Activated T-helper 17 cell treated with anti-CD3 and anti-CD28 coated beads, Interleukin-2, amount 50 U/mL, for 72 hours (primary cell): ENCODE measurements around the gene SEC14L6. TPM values are rescaled to one million over a fixed set of nuclear protein-coding genes. Genes with fewer than 3 reads are reported as not detected.

Source experiments
- ATAC-seq: fragments of 150-1000 bp; cut with Tn5 transposase; replicated peaks from 2 replicates; pipeline ENCODE4 v1.10.0; 2021; ENCODE audit warnings: mild to moderate bottlenecking, moderate library complexity
- H3K27ac Mint-ChIP-seq: one replicate; pipeline ENCODE4 v1.8.0; 2022; ENCODE audit warnings: mixed read lengths
- H3K27me3 Mint-ChIP-seq: one replicate; pipeline ENCODE4 v1.8.0; 2022; ENCODE audit warnings: mixed read lengths
- H3K36me3 Mint-ChIP-seq: one replicate; pipeline ENCODE4 v1.8.0; 2022; ENCODE audit warnings: low read depth, mild to moderate bottlenecking, mixed read lengths
- H3K4me1 Mint-ChIP-seq: one replicate; pipeline ENCODE4 v1.8.0; 2022; ENCODE audit warnings: mixed read lengths
- H3K4me3 Mint-ChIP-seq: one replicate; pipeline ENCODE4 v1.8.0; 2022; ENCODE audit warnings: mild to moderate bottlenecking, mixed read lengths
- H3K9me3 Mint-ChIP-seq: one replicate; pipeline ENCODE4 v1.8.0; 2022; ENCODE audit warnings: mixed read lengths
- total RNA-seq, 2 donors: library from RNA; stranded (reverse); gene quantifications; one replicate each; pipeline ENCODE4 v1.2.3, GENCODE V29; 2022

SEC14L6 gene
- total RNA-seq, 2 donors from 2014 or later = not detected

DNA sequence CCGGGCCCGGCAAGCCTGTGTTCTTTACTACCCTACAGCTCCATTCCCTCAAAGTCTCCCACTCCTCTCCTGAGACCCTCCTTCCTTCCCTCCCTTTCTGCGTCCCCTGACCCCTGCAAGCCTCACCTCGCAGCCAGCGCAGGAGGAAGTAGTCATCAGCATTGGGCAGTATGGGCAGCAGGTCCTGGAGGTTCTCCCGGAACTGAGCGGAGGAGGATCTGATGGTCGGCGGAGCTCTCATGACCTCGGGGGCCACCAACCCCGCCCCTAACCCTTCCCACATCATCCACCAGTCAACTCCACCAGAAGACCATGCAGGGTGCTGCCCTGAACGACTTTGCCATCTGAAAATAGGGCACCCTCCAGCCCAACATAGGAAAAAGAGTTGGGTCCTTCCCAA lies 43.0 kb downstream of the SEC14L6 start:
- ATAC-seq = no peak
- no peak overlapping the region for H3K27ac Mint-ChIP-seq
- H3K36me3 Mint-ChIP-seq = no peaks in the 10 kb centered on the region
- no peak overlapping the region for H3K4me3 Mint-ChIP-seq
- no peaks in the 10 kb centered on the region for H3K4me1 Mint-ChIP-seq
- no peaks in the 10 kb centered on the region for H3K9me3 Mint-ChIP-seq
- H3K27me3 Mint-ChIP-seq = peaks cover 15% of the 10 kb centered on the region

DNA sequence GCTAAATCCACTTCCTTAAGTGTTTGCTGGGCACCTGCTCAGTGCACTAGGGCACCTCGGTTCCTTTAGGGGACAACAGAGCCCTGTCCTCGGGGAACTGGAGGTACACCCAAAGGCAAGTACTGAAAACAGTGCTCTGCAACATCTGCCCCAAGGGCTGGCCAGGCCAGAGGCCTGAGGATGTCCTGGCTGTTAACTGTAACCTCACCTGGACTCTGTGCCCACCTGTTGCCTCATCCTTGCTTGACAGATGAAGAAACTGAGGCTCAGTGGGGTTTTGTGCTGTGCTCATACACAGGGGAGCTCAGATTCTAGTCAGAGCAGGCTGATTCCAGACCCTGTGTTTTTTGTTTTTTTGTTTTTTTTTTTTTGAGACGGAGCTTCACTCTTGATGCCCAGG lies 43.6 kb downstream of the SEC14L6 start:
- no peak for ATAC-seq
- Mint-ChIP-seq H3K4me1 (no peaks in the 10 kb centered on the region), H3K27ac (no peak overlapping the region), H3K9me3 (no peaks in the 10 kb centered on the region), H3K4me3 (no peak overlapping the region), H3K36me3 (no peaks in the 10 kb centered on the region), H3K27me3 (peaks cover 15% of the 10 kb centered on the region)

DNA sequence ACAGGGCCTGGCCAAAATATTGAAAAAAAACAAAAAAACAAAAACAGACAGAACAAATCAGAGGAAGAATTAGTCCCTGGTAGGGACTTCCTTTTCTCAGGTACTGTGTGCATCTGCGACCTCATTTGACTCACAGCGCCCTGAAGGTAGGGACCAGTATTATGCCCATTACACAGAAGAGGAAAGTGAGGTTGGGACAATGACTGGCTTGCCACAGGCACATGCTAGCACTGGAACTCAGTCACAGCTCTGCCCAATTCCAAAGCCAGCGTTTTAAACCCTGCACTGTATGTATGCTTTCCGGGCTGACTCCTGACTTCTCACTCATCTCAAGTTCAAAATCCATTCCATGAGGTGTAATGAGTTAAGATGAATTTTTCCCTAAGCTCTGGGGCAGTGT lies 44.4 kb downstream of the SEC14L6 start:
- Mint-ChIP-seq H3K27ac (no peak overlapping the region), H3K9me3 (no peaks in the 10 kb centered on the region), H3K4me3 (no peak overlapping the region), H3K4me1 (no peaks in the 10 kb centered on the region), H3K36me3 (no peaks in the 10 kb centered on the region), H3K27me3 (peaks cover 15% of the 10 kb centered on the region)
- ATAC-seq = no peak

DNA sequence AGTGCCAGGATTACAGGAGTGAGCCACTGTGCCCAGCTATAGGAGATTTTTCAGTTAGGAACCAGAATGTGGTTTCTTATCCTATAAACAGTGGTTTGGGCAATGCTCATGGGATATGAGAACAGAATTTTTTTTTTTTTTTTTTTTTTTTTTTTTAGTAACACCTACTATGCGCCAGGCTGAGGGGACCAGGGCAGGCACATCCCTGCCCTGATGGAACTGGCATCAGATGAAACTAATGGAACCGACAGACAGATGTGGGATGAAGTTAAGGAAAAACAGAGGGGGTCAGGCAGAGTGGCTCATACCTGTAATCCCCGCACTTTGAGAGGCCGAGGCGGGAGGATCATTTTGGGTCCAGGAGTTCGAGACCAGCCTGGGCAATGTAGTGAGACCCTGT lies 45.9 kb downstream of the SEC14L6 start:
- Mint-ChIP-seq H3K4me1 (no peaks in the 10 kb centered on the region), H3K9me3 (no peaks in the 10 kb centered on the region), H3K36me3 (no peaks in the 10 kb centered on the region), H3K4me3 (no peak overlapping the region), H3K27ac (no peak overlapping the region), H3K27me3 (peaks cover 11% of the 10 kb centered on the region)
- no peak for ATAC-seq

DNA sequence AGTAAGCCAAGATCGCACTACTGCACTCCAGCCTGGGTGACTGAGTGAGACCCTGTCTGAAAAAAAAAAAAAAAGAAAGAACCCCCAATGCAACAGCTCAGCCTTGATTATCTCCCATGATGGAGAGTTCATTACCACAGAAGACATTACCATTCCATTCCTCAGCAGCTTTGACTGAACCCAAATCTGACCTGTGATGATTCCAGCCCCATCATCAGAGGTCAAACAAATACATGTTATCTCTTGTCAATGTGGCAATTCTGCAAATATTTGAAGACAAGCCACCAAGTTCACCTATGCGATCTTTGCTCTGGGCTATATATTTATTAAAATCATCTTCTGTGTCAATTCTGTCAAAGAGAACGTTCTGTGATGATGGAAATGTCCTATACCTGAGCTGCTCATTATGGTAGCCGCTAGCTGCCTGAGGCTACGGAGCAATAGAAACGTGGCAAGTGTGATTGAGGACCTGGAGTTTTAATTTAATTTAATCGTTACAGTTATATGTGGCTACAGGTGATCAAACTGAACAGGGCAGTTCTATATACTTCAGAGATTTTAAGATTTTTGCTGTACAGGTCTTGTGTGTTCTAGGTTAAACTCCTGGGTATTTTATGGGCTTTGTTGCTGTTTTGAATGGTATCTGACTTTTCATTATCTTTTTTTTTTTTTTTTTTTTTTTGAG lies 48.9 kb downstream of the SEC14L6 start:
- Mint-ChIP-seq H3K27me3 (peaks cover 3% of the 10 kb centered on the region), H3K36me3 (no peaks in the 10 kb centered on the region), H3K4me1 (no peaks in the 10 kb centered on the region), H3K9me3 (no peaks in the 10 kb centered on the region), H3K27ac (no peak overlapping the region), H3K4me3 (no peak overlapping the region)
- no peak for ATAC-seq

DNA sequence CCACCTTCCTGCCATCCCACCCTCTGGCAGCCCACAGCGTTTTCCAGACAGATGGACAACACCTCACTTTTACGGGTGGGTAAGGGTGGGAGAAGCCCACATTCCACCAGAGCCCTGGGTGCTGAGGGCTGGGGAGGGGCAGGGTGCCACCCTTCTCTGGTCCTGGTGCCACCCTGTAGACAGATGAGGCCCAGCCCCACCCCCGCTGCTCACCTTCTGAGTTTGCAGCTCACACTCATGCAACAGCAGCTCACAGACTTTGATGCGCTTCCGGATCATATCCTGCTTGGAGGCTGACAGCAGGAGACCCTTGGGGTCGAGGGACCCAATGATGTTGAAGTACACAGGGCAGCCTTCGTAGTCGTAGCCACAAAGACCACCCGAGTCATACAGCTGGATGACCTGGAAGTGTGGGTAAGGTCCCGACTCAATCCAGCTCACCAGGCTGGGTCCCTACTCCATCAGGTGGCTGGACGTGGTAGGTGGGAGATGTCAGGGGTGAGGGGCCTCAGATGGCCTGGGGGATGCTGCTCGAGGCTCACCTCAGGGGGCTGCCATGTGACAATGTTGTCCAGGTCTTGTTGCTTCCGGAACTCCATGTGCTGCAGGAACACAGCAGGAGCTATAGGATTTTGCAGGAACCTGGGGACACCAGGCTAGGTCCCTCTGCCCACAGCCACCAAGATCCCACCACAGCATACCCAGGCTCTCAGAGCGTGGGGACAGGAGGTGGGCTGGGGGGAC lies 51.3 kb downstream of the SEC14L6 start:
- no peak overlapping the region for H3K27ac Mint-ChIP-seq
- no peaks in the 10 kb centered on the region for H3K4me1 Mint-ChIP-seq
- no peak overlapping the region for H3K4me3 Mint-ChIP-seq
- H3K36me3 Mint-ChIP-seq = no peaks in the 10 kb centered on the region
- no peak for ATAC-seq
- H3K27me3 Mint-ChIP-seq = peaks cover 8% of the 10 kb centered on the region
- no peaks in the 10 kb centered on the region for H3K9me3 Mint-ChIP-seq

DNA sequence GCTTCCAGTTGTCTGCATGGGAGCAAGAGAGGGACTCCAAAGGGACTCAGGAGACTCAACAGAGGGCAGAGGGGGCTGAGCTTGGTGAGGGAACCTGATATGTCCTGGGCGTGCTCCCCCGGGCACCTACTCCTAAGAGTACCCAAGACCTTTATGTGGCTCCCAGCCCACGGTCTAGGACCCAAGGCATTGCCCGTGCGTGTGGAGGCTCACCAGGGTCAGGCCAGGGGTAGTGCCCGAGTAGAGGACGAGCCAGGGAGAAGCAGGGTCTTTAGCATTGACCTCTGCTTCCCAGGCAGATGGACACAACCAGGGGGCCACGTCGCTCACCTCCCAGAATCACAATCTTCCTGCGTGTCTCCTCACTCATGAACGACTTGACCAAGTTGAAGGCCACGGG lies 54.4 kb downstream of the SEC14L6 start:
- no peak overlapping the region for H3K27ac Mint-ChIP-seq
- peaks cover 8% of the 10 kb centered on the region for H3K27me3 Mint-ChIP-seq
- no peaks in the 10 kb centered on the region for H3K9me3 Mint-ChIP-seq
- H3K4me3 Mint-ChIP-seq = no peak overlapping the region
- no peaks in the 10 kb centered on the region for H3K4me1 Mint-ChIP-seq
- H3K36me3 Mint-ChIP-seq = no peaks in the 10 kb centered on the region
- ATAC-seq = no peak

DNA sequence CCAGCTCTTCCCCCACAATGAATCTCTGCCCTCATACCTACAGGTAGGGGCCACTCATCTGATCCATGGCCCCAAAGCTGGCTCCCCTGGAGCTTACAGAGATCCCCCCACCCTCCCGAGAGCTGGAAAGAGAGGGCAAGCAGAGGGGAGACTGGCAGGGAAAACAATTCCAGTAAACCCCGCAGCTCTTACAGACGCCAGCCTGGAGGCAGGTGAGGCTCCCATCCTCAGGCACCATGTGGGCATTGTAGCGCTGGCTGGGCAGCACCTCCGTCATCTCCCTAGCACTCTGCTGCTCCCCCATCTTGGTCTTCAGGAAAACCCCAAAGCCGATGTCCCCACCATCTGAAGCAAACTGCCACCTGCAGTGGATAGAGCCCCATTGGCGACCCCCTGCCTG lies 55.2 kb downstream of the SEC14L6 start:
- Mint-ChIP-seq H3K4me1 (no peaks in the 10 kb centered on the region), H3K27me3 (peaks cover 8% of the 10 kb centered on the region), H3K9me3 (no peaks in the 10 kb centered on the region), H3K36me3 (no peaks in the 10 kb centered on the region), H3K4me3 (no peak overlapping the region), H3K27ac (no peak overlapping the region)
- ATAC-seq = no peak

DNA sequence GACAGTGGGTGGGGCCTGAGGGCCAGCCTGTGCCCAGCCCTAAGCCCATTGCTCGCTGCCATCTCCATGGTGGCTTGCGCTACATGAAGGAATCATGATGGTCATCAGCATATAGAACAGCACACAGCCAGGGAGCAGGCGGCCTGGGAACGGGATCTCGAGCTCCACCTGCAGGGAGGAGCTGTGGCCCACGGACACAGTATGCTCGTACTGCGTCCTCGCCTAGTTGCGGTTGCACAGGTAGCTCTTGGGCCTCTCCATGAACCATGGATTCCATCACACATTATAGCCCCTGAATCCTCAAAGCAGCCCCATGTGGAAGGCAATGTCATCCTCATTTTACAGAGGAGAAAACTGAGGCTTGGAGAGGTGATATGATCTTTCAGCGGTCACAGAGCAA lies 56.1 kb downstream of the SEC14L6 start:
- peaks cover 8% of the 10 kb centered on the region for H3K27me3 Mint-ChIP-seq
- H3K9me3 Mint-ChIP-seq = no peaks in the 10 kb centered on the region
- no peak overlapping the region for H3K4me3 Mint-ChIP-seq
- no peaks in the 10 kb centered on the region for H3K36me3 Mint-ChIP-seq
- H3K4me1 Mint-ChIP-seq = no peaks in the 10 kb centered on the region
- no peak overlapping the region for H3K27ac Mint-ChIP-seq
- ATAC-seq = no peak

DNA sequence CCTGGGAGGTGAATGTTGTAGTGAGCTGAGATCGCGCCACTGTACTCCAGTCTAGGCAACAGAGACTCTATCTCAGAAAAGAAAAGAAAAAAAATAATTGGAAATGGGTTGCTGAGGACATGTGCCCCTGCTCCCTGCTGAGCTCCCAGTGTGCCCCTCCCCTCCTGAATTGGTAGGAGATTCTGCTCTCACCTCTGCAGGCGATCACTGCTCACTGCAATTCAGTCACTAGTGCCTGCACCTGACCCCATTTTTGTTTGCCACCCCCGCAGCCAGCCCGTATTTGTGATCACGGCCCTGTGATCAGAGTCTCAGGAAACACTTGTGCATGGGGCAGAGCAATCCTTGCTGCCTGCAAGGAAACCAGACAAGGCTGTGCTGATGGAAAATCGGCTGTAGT lies 58.4 kb downstream of the SEC14L6 start:
- peaks cover 6% of the 10 kb centered on the region for H3K27me3 Mint-ChIP-seq
- no peaks in the 10 kb centered on the region for H3K4me1 Mint-ChIP-seq
- H3K9me3 Mint-ChIP-seq = no peaks in the 10 kb centered on the region
- no peaks in the 10 kb centered on the region for H3K36me3 Mint-ChIP-seq
- no peak overlapping the region for H3K27ac Mint-ChIP-seq
- no peak overlapping the region for H3K4me3 Mint-ChIP-seq
- no peak for ATAC-seq

DNA sequence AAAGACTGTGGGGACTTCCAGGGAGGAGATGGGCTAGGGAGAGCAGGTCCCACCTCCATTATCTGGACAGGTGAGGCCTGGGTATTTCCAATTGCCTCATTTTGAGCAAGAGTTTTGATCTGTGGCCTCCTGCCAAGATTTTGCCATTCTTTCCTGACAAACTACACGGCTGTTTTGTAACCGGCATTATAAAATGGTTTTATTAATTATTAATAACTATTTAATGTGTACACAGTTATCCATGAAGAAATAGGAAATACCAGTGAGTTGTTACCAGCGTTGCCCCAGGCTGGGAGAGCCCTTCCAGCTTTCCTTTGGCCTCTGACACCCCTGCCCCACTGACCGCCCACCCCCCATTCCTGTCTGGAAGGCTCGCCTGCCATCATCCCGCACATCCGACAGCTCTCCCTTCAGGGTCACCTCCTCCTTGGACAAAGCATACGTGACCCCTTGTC lies 59.9 kb downstream of the SEC14L6 start:
- ATAC-seq = no peak
- no peaks in the 10 kb centered on the region for H3K9me3 Mint-ChIP-seq
- no peak overlapping the region for H3K27ac Mint-ChIP-seq
- peaks cover 9% of the 10 kb centered on the region for H3K27me3 Mint-ChIP-seq
- no peaks in the 10 kb centered on the region for H3K36me3 Mint-ChIP-seq
- H3K4me3 Mint-ChIP-seq = no peak overlapping the region
- H3K4me1 Mint-ChIP-seq = no peaks in the 10 kb centered on the region

DNA sequence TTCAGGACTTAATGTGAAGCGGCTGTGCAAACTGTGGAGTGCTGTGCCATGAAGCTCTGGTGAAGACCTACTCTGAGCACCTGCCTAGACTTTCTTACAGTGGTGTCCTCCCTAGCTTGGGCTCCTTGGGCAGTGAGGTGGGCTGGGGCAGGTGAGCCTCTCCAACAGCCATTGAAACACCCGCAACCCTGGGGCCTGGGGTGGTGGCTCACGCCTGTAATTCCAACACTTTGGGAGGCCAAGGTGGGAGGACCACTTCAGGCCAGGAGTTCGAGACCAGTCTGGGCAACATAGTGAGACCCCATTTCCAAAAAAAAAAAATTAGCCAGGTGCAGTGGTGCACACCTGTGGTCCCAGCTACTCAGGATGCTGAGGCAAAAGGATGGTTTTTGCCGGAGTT lies 60.4 kb downstream of the SEC14L6 start:
- Mint-ChIP-seq H3K9me3 (no peaks in the 10 kb centered on the region), H3K27ac (no peak overlapping the region), H3K36me3 (no peaks in the 10 kb centered on the region), H3K27me3 (peaks cover 12% of the 10 kb centered on the region), H3K4me1 (no peaks in the 10 kb centered on the region), H3K4me3 (no peak overlapping the region)
- ATAC-seq = no peak

DNA sequence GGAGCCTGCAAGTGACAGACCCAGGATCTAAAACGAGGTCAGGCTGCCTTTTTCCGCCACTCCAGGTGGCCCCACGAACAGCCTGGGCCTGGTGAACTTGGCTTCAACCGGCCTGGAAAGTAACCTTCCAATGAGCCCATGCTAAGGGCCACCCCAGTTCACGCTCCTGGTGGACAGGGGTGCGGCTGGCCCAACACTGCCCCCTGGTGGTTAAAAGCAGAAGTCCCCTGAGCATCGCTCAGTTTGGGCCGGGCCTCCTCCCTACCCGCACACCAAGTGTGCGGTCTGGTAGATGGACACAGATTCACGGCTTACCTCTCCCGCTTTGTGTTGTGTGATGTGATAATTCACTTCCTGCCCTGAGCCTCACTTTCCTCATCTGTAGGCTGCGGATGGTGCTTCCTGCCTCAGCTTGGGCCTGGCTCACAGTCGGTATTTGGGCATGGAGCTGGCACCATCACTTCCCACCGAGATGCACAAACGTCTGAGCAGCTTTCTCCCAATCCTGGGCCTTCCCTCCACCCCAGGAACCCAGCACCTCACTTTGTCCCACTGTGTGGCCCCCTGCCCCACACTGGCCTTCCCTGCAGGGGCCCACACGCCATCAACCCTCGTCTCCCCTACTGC lies 61.1 kb downstream of the SEC14L6 start:
- H3K4me1 Mint-ChIP-seq = no peaks in the 10 kb centered on the region
- no peak overlapping the region for H3K27ac Mint-ChIP-seq
- no peaks in the 10 kb centered on the region for H3K36me3 Mint-ChIP-seq

DNA sequence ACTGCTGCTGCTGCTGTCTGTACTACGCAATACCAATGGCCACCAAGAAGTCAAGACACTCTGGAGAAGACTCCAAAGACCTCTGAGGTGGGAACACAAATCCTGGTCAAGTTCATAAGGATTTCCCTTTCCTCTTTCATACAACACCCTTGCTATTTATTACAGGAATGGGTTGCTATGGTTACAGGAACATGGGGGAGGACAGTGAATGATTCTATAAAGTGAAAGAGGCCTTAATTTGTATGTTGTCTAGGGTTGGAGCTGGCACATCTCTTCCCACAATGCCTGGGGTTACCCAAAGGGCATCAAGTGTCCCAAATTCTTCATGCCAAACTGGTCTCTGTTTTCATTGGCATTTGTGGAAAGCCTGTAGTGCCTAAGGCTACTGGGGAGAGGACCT lies 63.4 kb downstream of the SEC14L6 start:
- H3K36me3 Mint-ChIP-seq = no peaks in the 10 kb centered on the region
- peaks cover 7% of the 10 kb centered on the region for H3K27me3 Mint-ChIP-seq
- ATAC-seq = no peak
- H3K27ac Mint-ChIP-seq = no peak overlapping the region
- H3K4me1 Mint-ChIP-seq = no peaks in the 10 kb centered on the region
- H3K9me3 Mint-ChIP-seq = no peaks in the 10 kb centered on the region
- no peak overlapping the region for H3K4me3 Mint-ChIP-seq

More for the DNA sequence above, 61.1 kb downstream of the SEC14L6 start:
- ATAC-seq = peak; percentile 99
- peaks cover 7% of the 10 kb centered on the region for H3K27me3 Mint-ChIP-seq
- H3K4me3 Mint-ChIP-seq = no peak overlapping the region
- no peaks in the 10 kb centered on the region for H3K9me3 Mint-ChIP-seq

DNA sequence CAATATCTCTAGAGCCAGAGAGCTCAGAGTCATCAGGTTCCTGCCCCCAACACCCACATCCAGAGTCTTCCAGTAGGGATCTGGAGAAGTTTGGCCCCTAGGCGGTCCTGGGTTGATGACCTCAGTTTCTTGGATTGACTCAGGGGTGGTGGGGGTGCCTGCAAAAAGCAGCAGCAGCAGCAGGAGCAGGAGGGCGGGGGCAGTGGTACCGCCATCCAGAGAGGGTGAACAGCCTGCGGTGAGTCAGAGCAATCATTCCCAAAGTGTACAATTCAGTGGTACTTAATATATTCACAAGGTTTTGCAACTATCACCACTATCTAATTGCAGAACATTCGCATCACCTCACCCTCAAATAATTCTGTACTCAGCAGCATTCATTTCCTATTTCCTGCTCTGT lies 64.8 kb downstream of the SEC14L6 start:
- Mint-ChIP-seq H3K27ac (no peak overlapping the region), H3K27me3 (peaks cover 7% of the 10 kb centered on the region), H3K36me3 (no peaks in the 10 kb centered on the region), H3K4me3 (no peak overlapping the region), H3K9me3 (no peaks in the 10 kb centered on the region), H3K4me1 (no peaks in the 10 kb centered on the region)
- no peak for ATAC-seq
